SH-SY5Y (cell line): ENCODE measurements around the gene MUL1.

Experiments used
- GATA2 ChIP-seq: IDR thresholded peaks from 2 replicates; pipeline ENCODE4 v1.6.1; 2011; ENCODE audit warnings: mild to moderate bottlenecking, low read depth, low read length
- GATA3 ChIP-seq: IDR thresholded peaks from 2 replicates; pipeline ENCODE4 v1.6.1; 2011; ENCODE audit warnings: low read depth, mild to moderate bottlenecking, low read length, moderate library complexity

The MUL1 gene

DNA sequence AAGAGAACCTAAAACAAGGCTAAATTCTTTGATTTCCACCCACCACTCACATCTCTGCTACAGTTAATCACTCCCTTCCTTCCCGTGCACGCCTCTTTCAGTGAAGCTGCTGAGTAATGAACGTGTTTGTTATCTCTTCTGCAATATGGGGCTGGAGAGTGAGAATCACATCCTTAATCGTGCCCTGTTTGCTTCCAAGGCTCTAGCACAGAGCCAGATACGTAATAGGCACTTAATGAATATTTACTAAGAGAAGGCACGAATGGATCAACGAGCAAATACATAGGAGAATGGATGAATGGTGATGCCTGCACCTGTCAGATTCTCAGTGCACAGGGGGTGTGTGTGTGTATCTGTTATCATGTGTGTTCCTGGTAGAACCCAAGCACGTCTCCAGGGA is 22.4 kb upstream of the MUL1 start:
- TF ChIP-seq GATA3 (no peak), GATA2 (no peak)

DNA sequence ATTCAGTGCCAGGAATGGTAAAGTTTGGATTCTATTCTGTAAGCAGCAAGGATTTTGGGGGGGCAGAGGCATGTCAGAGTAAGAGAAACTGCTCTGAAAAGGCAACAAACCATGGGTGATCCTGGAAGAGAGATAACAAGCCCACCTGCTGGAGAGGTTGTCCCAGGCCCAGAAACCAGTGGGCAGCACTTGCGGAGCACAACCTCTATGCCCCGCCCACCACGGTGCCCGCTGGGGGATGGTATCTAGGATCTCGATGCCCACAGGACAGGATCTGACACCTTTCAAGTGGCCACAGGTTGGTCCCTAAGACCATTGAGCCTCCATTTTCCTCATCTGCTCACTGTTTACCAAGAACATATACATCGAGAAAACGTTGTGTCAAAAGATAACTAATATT is 20.3 kb upstream of the MUL1 start:
- TF ChIP-seq GATA2: 0 out of 2 replicates have a peak, but pooled peaks have one; percentile 20
- no peak for TF ChIP-seq GATA3

DNA sequence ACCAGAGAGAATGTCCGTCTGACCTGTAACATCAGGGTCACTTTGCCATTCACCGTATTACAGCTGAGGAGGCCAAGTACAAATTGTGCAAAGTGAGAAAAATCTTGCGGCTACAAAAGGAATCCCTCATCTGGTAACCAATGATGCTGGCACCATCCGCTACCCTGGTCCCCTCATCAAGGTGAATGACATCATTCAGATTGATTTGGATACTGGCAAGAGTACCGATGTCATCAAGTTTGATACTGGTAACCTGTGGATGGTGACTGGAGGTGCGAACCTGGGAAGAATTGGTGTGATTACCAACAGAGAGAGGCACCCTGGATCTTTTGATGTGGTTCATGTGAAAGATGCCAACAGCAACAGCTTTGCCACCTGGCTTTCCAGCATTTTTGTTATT is 18.3 kb upstream of the MUL1 start:
- no peak for TF ChIP-seq GATA2
- no peak for TF ChIP-seq GATA3

DNA sequence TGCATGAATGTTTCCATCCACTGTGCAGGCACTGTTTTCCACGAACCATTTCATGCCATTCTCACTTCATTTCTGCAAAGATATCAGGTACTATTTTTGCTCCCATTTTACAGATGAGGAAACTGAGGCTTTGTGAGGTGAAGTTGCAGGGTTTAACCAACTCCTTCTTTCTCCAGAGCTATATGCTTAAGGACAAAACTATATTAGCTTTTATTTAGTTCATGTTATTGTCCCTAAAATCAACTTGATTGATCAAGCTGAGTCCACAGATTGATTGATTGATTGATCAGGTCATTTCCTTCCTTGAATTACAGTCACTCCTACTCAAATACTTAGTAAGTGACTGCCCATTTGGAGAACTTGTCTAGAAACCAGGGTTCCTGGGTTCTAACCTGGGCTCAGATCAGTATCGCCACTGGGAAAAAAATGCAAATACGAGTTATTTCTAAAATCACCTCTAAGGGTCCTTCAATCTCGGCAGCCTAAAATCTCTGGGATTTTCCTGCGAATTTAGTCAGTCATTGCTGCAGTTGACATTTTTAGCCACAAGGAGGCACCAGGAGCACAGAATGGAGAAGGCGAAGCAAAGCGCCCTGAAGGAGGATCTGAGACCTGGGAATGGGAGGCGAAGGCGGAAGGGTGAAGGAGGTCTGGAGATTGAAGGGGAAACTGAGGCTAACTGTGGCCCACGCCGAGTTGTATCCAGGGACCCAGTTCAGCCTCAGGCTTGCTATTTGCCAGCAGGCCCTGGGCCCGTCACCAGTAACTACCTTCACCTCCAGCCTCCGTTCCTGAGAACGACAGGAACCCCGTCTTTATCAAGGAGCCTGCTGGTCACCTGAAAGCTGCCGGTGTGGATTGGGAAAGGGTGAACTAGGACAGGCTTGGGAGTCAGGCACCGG is 14.3 kb upstream of the MUL1 start:
- no peak for TF ChIP-seq GATA3
- no peak; the same call in 1 of the 2 replicates for TF ChIP-seq GATA2

DNA sequence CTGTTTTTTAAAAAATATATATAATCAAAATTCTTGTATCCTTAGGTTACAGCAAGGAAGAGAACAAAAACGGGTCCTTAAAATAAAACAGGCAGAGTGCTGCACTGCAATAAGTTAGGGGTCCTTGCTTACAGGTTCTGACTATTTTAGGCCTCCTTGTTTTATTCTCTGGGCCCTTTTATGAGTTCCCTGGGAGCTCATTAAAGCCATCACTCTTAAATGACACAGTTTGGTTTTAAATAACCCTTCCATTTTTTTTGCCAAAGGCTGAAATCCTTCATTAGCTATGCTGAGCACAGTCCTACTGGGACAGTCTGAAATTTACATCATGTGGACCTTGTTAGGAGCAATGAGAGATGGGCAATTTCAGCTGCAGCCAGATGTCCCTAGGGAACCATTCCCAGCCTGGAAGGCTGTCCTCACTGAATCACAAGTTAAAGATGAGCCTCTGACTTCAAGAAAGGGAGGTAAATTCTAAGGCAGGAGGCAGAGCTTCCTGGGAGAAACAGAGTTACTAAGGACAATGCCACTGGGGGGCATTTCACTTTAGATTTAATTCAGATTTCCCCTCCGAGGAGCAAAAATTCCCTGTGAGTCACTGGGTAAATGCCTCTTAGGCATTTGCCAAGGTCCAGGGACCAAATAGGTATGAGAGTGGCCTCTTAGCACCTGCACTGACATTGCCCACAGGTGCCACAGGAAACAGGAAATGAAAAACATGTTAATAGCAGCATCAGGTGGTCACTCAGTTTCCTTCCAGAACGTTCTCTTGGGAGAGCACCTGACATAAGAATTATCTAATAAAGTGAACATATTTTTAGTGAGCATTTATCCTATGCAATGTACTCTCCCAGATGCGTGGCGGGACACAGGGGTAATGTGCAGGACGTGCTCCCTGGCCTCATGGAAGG is 3.8 kb upstream of the MUL1 start:
- TF ChIP-seq GATA2: no peak
- TF ChIP-seq GATA3: no peak

DNA sequence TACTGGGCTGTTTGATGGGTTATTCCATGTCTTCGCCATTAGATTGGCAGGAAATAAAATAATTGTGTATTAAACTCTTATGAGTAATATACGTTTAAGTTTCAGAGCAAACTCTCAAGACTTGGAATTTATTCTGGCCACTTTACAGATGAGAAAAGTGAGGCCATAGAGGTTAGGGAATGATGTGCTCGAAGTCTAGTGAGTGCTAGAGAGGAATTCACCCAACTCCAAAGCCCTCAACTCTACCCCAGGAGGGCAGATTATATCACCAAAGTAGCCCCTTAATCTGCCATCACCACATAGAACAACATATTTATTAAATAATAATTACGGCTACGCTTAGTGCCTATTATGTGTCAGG is 440 bp upstream of the MUL1 start:
- TF ChIP-seq GATA3: no peak
- TF ChIP-seq GATA2: no peak

DNA sequence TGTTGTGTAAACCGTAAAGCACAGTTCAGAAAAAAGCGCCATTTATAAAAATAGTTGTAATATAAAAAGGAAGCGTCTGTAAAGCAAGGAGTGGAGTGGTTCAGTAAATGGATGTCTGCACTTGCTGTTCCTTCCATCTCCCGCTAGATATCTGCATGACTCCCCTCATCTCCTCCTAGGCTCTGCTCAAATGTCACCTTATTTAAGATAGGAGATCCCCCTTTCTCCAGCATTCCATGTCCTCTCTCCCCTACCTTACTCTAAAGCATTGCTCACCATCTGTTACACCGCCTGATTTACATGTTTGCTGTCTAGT is 745 bp downstream of the MUL1 start:
- TF ChIP-seq GATA3 (no peak), GATA2 (no peak)

DNA sequence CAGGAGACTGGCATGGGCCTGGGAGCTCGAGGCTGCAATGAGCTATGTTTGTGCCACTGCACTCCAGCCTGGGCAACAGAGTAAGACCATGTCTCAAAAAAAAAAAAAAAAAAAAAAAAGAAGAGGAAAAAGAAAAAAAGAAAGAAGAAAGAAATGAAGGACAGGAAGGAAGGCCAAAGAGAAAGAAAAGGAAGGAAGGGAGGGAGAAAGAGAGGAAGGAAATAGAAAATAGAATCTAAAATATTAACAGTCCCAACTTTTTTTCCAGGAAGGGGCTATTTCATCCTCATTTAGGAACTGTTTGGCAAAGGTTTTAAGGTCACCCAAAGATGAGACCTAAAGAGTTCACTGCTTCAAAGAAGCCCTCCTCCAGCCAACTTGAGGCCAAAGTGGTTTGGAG is 2.5 kb downstream of the MUL1 start:
- TF ChIP-seq GATA2: no peak
- no peak for TF ChIP-seq GATA3

DNA sequence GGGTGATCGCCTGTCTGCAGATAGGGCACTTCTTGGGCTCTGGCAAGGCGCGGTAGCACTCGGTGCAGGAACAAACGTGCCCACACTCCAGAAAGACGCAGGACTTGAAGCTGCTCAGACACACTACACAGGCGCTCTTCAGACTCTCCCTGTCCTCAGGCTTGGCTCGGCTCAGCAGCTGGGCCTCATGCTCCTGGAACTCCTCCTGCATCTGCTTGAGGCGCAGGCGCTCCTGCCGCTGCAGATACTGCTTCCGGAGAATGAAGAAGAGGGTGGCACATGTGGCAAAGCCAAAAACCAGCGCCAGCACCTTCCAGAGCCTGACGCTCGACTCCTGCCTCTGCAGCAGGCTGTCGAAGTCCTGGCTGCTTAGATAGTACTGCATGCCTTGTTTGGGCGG is 7.2 kb downstream of the MUL1 start:
- TF ChIP-seq GATA3 (no peak), GATA2 (no peak)

DNA sequence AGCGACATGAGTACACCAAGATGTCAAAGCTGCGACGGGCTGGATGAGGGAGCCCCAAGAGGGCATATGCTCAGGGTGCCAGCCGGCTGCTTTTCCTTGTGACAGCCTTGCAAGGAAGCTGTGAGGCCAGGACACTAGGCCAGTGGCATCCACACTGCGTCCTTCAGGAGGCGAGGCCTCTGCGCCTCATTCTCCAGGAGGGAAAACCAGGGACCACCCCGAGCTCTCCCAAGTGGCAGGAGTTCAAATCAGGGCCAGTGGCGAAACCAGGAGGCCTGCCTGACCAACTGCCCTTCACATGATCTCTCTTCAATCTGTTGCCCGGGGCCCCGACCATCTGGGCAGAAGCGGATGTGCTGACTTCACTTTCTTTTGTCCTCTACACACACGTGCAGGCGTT is 8.2 kb downstream of the MUL1 start:
- TF ChIP-seq GATA2: no peak
- no peak for TF ChIP-seq GATA3

DNA sequence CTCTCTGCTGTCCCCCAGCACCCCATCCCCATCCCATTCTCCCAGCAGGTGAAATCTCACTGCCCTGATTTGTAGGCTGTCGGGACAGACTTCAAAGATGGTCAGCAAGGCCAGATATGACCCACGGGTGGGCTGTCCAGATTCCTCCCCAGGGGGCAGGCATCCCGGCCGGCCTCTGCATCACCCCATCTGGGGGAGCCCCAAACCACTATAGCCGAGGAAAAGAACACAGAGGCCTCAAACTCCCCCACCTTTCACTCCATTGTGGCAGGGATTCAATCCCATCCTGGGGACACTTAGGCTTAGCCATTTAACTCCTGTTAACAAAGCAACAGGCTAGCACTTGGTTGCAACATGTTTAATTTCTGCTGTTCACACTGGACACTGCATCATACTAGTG is 8.8 kb downstream of the MUL1 start:
- TF ChIP-seq GATA3 (no peak), GATA2 (no peak)

DNA sequence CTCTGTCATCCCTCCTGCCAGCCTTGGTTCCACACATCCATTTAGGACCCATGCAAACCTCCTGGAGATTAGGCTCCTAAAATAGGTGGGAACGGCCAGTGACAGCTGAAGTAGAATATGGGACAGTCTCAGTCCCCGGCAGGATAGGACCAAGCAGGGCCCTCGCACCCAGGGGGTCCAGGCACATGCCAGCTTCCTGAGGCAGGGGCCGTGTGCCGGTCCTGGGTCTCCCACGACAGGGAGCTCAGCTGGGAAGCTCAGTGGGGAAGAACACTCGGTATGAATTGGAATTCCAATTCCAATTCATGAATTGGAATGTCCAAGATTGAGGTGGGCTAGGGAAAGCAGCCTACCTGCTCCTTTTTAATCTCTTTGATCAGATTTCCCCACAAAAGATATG is 9.8 kb downstream of the MUL1 start:
- TF ChIP-seq GATA2 (no peak), GATA3 (no peak)

DNA sequence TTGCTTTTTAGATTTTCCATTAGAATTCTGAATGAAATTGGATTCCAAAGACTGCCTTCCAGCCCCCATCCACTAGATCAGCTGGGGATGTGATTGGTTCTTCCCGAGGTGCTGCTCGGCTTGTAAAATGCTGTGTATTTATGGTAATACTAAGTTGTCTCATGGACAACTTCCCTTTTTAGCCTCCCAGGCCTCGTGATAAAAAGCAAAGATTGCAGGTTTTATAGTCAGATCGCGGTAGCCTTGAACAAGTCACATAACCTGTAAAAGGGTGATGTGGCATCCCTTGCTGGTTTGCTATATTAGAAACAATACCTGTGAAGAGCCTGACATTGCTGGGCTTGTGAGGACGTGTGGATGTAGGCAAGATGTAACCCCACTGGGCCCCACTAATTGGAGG is 10.4 kb downstream of the MUL1 start:
- TF ChIP-seq GATA3 (no peak), GATA2 (no peak)

DNA sequence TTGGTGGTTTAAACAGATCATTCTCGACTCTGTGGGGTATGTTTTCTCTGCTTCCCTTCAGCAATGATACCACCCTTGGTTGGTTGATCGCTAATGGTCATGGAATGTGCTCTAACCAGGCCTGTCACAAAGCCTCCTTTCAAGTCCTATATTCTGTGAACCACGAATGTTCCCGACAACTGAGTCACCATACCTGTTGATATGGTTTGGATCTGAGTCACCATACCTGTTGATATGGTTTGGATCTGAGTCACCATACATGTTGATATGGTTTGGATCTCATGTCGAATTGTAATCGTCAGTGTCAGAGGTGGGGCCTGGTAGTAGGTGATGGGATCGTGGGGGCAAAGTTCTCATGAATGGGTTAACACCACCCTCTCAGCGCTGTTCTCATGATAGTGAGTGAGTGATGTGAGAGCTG is 11.7 kb downstream of the MUL1 start:
- no peak for TF ChIP-seq GATA2

DNA sequence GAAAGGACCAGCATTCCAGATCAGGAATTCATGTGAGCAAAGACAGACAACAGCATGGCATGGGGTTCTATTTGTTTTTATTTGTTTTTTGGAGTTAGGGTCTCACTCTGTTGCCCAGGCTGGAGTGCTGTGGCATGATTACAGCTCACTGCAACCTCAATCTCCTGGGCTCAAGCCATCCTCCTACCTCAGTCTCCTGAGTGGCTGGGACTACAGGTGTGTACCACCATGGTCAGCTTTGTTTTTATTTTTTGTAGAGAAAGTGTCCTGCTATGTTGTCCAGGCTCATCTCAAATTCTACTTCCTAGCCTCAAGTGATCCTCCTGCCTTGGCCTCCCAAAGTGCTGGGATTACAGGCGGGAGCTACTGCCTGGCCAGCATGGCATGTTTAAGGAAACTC is 12.3 kb downstream of the MUL1 start:
- TF ChIP-seq GATA3: no peak
- no peak for TF ChIP-seq GATA2
